Parathyroid adenoma (tissue), 2 donors: ENCODE results near the gene AMACR.

Experiments used
- H2AFZ ChIP-seq: fragments of 300-600 bp; sonication (generic); one replicate; pipeline ENCODE4 v1.7.0; 2017; ENCODE audit warnings: antibody characterized with exemption, mild to moderate bottlenecking
- H3K27ac ChIP-seq: fragments of 300-600 bp; sonication (generic); one replicate; pipeline ENCODE4 v1.7.0; 2017
- H3K27me3 ChIP-seq: fragments of 300-600 bp; sonication (generic); one replicate; pipeline ENCODE4 v1.7.0; 2017; ENCODE audit warnings: low read length; ENCODE audit not compliant: control insufficient read depth, insufficient read depth
- H3K36me3 ChIP-seq: fragments of 300-600 bp; sonication (generic); one replicate; pipeline ENCODE4 v1.7.0; 2017; ENCODE audit warnings: low read length; ENCODE audit not compliant: control insufficient read depth, insufficient read depth
- H3K4me1 ChIP-seq: fragments of 300-600 bp; sonication (generic); one replicate; pipeline ENCODE4 v1.7.0; 2017; ENCODE audit warnings: control low read depth
- H3K4me2 ChIP-seq: fragments of 300-600 bp; sonication (generic); one replicate; pipeline ENCODE4 v1.7.0; 2017; ENCODE audit warnings: low read length
- H3K4me3 ChIP-seq: fragments of 300-600 bp; sonication (generic); one replicate; pipeline ENCODE4 v1.7.0; 2017; ENCODE audit warnings: low read depth, low read length
- H3K79me2 ChIP-seq: fragments of 300-600 bp; sonication (generic); one replicate; pipeline ENCODE4 v1.7.0; 2017; ENCODE audit warnings: control low read depth
- H3K9ac ChIP-seq: fragments of 300-600 bp; sonication (generic); one replicate; pipeline ENCODE4 v1.7.0; 2017; ENCODE audit warnings: mild to moderate bottlenecking
- H3K9me3 ChIP-seq: fragments of 300-600 bp; sonication (generic); one replicate; pipeline ENCODE4 v1.7.0; 2017; ENCODE audit warnings: low read length; ENCODE audit not compliant: control insufficient read depth
- TF ChIP-seq, protein P1 (sequence below): fragments of 300-600 bp; sonication (generic); IDR thresholded peaks from one replicate; pipeline ENCODE4 v1.7.0; 2017; ENCODE audit warnings: antibody characterized with exemption, mild to moderate bottlenecking
- donor health status: primary hyperparathyroidism.

AMACR gene

DNA sequence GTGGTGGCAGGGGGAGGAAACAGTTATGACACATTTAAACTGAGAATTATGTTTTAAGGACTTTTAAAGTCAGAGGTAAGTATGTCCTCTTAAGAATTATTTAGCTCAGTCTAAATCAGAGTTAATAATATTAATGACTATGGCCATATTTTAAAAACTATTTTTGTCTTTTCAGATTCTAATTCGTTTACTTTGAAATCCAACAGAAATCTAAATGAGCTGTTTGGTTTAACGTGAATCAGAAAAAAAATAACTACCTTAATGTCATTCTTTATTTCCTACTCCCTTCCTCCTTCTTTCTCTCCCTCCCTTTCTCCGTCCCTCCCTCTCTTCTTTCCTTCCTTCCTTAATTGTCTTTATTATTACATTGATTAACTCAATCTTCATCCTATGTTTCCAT is 20.5 kb upstream of the AMACR start:
- no peak overlapping the region for H3K27ac ChIP-seq
- H3K9me3 ChIP-seq, result no peaks in the 10 kb centered on the region
- H3K79me2 ChIP-seq, result no peaks in the 10 kb centered on the region
- H3K9ac ChIP-seq, result no peak overlapping the region
- H3K36me3 ChIP-seq, result no peaks in the 10 kb centered on the region
- no peak overlapping the region for H3K4me2 ChIP-seq
- no peaks in the 10 kb centered on the region for H3K27me3 ChIP-seq
- TF ChIP-seq, protein P1, sequence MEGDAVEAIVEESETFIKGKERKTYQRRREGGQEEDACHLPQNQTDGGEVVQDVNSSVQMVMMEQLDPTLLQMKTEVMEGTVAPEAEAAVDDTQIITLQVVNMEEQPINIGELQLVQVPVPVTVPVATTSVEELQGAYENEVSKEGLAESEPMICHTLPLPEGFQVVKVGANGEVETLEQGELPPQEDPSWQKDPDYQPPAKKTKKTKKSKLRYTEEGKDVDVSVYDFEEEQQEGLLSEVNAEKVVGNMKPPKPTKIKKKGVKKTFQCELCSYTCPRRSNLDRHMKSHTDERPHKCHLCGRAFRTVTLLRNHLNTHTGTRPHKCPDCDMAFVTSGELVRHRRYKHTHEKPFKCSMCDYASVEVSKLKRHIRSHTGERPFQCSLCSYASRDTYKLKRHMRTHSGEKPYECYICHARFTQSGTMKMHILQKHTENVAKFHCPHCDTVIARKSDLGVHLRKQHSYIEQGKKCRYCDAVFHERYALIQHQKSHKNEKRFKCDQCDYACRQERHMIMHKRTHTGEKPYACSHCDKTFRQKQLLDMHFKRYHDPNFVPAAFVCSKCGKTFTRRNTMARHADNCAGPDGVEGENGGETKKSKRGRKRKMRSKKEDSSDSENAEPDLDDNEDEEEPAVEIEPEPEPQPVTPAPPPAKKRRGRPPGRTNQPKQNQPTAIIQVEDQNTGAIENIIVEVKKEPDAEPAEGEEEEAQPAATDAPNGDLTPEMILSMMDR, result no peak
- no peak overlapping the region for H2AFZ ChIP-seq
- no peaks in the 10 kb centered on the region for H3K4me1 ChIP-seq
- H3K4me3 ChIP-seq, result no peak overlapping the region

GRCh38 chr5:34026089-34026761 is 18.4 kb upstream of the AMACR start:
- TF ChIP-seq, protein P1, result no peak
- Histone ChIP-seq H2AFZ (no peak overlapping the region), H3K9me3 (no peaks in the 10 kb centered on the region), H3K4me1 (no peaks in the 10 kb centered on the region), H3K4me2 (no peak overlapping the region), H3K4me3 (no peak overlapping the region), H3K9ac (no peak overlapping the region), H3K36me3 (no peaks in the 10 kb centered on the region), H3K27me3 (no peaks in the 10 kb centered on the region), H3K27ac (no peak overlapping the region), H3K79me2 (no peaks in the 10 kb centered on the region)

DNA sequence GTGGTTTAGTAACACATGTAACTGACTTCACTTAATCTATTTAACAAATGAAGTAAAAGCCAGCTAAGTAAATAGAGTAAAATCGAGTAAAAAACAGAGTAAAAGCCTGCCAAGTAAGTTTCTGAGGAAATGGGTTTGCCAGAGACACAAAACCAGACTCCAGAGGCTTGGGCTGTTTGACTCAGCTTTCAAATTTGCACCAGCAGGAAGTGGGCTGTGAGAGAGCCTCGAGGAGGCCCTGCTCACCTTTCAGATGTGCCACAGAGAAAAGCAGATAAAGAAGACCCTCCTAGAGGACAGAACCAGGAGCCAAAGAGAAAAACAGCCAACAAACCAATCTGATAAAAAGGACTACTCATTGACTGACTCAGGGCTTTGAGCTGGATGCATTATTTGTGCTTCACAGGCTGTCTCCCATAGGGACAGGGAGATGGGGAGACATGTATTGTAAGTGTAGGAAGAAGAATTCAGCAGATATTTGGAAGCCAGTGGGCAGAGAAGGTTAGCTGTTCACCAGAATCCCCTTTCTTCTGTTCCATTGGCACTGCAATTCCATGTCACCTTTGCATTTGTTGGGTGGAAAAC is 14.4 kb upstream of the AMACR start:
- Histone ChIP-seq H3K27me3 (no peaks in the 10 kb centered on the region), H3K9me3 (no peaks in the 10 kb centered on the region), H3K4me1 (no peaks in the 10 kb centered on the region), H3K4me3 (no peak overlapping the region), H3K27ac (no peak overlapping the region), H2AFZ (no peak overlapping the region), H3K79me2 (no peaks in the 10 kb centered on the region), H3K36me3 (no peaks in the 10 kb centered on the region), H3K9ac (no peak overlapping the region), H3K4me2 (no peak overlapping the region)
- TF ChIP-seq, protein P1, result no peak

DNA sequence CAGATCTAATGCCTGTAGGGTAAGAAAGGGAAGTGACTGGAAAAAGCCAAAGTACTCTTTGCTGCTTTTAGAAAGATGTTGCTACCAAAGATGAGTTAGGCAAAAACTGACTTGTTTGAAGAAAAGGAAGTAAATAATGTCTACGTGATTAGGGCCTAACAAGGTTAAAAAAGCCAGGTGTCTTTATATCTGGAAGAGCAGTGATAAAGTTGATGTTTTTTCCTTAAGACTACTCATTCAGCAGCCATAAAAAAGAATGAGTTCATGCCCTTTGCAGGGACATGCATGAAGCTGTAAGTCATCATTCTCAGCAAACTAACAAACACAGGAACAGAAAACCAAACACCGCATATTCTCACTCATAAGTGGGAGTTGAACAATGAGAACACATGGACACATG is 13.5 kb upstream of the AMACR start:
- H3K4me1 ChIP-seq, result no peaks in the 10 kb centered on the region
- no peak overlapping the region for H3K4me3 ChIP-seq
- H3K36me3 ChIP-seq, result no peaks in the 10 kb centered on the region
- H3K9ac ChIP-seq, result no peak overlapping the region
- no peak overlapping the region for H2AFZ ChIP-seq
- TF ChIP-seq, protein P1, result no peak
- no peak overlapping the region for H3K4me2 ChIP-seq
- no peak overlapping the region for H3K27ac ChIP-seq
- no peaks in the 10 kb centered on the region for H3K27me3 ChIP-seq
- no peaks in the 10 kb centered on the region for H3K9me3 ChIP-seq
- no peaks in the 10 kb centered on the region for H3K79me2 ChIP-seq

- no peak overlapping the region for H3K27ac ChIP-seq
- H3K4me2 ChIP-seq, result no peak overlapping the region
- no peaks in the 10 kb centered on the region for H3K9me3 ChIP-seq
- no peaks in the 10 kb centered on the region for H3K27me3 ChIP-seq
- H3K4me1 ChIP-seq, result no peaks in the 10 kb centered on the region
- H3K9ac ChIP-seq, result no peak overlapping the region
- H3K79me2 ChIP-seq, result no peaks in the 10 kb centered on the region
- H2AFZ ChIP-seq, result no peak overlapping the region
- no peaks in the 10 kb centered on the region for H3K36me3 ChIP-seq
- no peak overlapping the region for H3K4me3 ChIP-seq
- TF ChIP-seq, protein P1, result no peak
Measured at GRCh38 chr5:34020726-34021125, 12.9 kb upstream of the AMACR start.
